ENCODE measurements around the gene SOX4.
"Not testable (repeated sequence)": the region's sequence is repeated elsewhere in the genome, so short reads cannot be mapped to it uniquely, and the experiment has no call there.

SOX4 gene

DNA sequence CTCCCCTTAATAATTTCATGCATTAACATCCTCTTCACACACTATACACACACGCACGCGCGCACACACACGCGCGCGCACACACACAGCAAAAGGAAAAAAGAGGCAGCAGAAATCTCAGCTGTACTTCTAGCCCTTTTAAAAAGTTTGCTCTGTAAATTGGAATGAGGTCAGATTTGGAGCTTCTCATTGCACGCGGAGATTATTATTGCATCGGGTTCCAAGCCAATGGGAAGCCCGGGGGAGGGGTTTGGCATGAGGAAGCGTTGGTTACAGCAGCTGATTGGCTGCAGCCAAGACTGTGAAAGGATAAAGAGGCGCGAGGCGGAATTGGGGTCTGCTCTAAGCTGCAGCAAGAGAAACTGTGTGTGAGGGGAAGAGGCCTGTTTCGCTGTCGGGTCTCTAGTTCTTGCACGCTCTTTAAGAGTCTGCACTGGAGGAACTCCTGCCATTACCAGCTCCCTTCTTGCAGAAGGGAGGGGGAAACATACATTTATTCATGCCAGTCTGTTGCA lies at the start of gene SOX4:
Gene SOX4 (plus strand): TSS at position 340 of the 515 bp plus-strand sequence. CDS start 784 bp downstream, outside the sequence.
- peak; percentile 98 for DNase-seq

DNA sequence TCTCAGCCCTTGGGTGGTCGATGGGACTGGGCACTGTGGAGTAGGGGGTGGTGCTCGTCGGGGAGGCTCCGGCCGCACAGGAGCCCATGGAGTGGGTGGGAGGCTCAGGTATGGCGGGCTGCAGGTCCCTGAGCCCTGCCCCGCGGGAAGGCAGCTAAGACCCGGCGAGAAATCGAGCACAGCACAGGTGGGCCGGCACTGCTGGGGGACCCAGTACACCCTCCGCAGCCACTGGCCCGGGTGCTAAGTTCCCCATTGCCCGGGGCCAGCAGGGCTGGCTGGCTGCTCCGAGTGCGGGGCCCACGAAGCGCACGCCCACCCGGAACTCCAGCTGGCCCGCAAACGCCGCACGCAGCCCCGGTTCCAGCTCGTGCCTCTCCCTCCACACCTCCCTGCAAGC lies 41.3 kb upstream of the SOX4 start:
- not testable (repeated sequence) for DNase-seq

DNA sequence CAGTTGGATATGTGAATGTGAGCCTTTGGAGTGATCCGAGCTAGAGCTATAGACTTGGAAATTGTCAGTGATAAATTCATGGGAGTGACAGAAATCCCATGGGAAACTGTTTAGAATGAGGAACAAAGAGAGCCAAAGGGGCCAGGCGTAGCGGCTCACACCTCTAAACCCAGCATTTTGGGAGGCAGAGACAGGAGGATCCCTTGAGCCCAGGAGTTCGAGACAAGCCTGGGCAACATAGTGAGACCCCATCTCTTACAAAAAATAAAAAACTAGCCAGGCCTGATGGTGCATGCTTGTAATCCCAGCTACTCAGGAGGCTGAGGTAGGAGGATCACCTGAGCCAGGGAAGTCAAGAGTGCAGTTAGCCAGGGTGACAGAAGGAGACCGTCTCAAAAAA lies 39.3 kb upstream of the SOX4 start:
- DNase-seq: no peak

DNA sequence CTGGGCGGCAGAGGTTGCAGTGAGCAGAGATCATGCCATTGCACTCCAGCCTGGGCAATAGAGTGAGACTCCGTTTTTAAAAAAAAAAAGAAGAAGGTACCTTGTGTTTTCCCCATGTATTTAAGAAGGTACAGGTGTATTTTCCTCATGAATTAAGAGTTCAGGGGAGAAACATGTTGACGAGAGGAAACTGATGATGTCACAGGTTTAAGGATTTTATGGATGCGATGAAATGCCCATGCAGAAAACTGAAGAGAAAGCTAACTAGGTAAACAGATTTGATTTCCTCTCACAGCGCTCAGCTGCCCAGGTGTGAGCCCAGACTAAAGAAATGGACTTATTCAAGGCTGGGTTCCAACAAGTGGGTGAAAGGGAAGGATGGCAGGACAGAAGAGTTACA lies 38.4 kb upstream of the SOX4 start:
- no peak for DNase-seq

DNA sequence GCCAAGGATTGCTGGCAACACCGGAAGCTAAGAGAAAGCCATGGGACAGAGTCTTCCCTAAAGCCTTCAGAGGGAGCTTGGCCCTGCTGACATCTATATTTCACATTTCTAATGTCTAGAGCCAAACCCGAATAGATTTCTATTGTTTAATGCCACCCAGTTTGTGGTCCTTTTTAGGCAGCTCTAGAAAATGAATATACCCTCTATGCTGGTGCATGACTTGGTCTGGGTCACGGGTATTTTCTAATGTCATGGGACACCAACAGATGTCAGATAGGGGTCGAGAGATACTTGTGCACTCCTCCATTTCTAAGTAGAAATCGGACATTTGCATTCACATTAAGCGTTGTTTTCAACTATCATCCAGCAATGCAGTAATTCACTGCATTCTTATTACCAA lies 37.0 kb upstream of the SOX4 start:
- no peak for DNase-seq

DNA sequence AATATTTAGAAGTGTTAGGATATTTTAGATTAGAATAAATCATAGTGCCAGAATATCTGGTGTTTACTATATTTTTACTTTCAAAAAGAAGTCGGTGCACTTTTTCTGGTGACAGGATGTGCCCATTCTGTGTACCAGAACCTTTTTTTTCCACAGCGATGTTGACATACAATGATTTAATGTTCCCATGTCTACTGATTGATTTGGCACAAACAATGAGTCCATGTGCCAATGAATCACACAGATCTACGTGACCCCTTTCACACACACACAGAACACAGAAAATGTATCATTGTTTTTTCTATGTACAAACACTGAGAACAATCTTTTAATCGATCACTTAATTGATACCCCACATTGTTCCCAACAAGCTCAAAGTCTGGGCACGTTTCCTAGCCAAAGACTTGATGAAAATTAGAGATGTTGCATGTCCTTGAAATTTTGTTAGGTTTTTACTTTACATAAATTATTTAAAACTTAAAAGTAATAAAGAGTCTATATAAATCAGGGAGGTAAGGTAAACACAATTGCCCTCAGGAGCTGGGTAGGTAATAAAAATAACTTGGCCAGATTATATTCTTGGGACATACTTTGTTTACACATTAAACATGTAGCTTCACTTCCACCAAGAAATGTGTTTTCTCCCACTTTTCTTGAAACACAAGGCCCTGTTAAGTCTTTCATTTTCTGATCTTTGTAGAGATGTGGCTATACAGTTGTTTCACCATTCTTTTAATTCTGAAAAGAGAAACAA lies 36.4 kb upstream of the SOX4 start:
- no peak for DNase-seq

DNA sequence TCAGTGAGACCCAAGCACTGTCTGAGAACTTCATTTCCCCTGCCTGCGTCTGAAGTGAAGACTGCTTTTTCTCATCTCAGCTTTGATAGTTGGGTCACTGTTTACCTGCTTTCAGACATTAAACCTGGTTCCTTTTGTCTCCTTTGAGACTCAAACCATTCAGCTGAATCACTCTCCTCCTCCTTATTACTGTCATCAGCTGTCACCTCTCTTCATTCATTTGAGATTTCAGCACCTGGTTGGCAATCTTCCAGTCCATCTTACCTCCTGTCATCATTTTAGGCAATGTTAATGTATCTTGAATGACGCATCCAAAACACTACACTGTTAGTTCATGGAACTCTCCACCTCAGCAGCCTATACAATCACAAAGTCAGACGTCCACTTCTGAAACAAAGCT lies 34.3 kb upstream of the SOX4 start:
- DNase-seq: peak; percentile 68

DNA sequence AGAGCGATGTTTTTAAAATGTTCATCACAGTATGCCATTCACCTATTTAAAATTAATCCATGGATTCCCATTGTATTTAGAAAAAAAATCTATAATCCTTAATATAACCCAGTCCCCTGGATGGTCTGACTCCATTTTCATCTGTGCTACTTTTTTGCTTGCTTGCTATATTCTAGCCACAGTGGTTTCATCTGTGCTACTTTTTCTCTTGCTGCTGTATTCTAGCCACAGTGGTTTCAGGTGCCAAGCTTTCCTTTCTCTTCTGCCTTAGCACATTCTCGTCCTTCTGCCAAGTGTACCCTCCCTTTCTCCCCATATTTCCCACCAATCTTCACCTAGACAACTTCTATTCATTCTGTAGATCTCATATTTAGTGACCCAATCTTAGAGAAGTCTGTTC lies 33.3 kb upstream of the SOX4 start:
- DNase-seq: no peak

DNA sequence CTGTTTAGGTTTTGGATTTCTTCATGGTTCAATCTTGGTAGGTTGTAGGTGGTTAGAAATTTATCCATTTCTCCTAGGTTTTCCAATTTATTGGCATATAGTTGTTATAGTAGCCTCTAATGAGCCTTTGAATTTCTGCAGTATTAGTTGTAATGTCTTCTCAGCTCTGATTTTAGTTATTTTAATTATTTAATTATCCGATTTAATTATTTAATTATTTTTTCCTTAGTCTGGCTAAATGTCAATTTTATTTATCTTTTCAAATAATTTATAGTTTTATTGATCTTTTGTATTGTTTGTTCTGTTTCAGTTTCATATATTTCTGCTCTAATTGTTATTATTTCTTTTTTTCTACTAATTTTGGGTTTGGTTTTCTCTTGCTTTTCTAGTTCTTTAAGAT lies 28.1 kb upstream of the SOX4 start:
- no peak for DNase-seq

DNA sequence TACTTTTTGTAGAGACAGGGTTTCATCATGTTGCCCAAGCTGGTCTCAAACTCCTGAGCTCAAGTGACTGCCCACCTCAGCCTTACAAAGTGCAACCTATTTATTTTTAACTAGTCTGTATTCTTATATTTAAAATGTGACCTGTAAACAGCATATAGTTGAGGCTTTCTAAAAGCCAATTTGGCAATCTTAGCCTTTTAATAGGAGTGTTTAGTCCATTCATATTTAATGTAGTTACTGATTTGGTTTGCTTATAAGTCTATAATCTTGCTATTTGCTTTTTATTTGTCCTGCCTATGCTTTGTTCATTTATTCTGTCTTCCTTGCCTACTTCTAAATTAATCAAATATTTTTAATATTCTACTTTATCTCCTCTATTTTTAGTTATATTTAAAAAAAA lies 15.0 kb upstream of the SOX4 start:
- DNase-seq: no peak

DNA sequence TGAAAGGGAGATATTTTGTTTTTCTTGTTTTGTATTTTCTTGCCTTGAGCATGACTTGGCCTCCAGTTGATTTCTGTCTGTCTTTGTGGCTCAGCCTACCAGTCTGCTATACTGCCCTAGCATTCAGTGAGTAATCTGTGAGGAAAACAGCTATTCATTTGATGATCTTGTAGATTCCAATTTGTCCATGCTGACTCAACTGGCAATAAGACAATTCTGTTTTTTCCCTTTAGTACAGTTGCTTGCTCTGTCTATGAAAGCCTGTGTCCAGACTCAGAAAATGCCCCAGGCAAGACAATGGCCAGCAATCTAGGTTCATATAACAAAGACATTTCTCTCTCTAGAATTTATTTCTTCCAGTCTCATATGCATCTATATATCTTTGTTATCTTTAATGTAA lies 10.9 kb upstream of the SOX4 start:
- no peak for DNase-seq

DNA sequence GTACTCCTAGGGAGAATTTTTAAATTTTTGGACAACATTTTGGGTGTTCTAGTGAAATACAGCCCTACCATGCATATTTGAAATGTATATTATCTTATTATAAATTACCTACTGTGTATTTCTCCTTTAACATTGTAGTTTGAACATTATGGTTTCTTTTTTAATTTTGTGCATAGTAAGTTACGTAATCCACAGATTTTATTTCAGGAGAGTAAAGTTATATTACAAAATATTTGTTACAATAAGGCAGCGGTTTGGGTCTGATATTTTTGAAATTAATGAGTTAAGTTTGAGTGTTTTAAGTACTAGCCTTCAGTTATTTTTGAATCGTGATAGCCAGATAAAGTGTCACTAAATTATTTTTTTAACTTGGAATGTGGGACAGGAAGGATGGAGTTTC lies 7.3 kb upstream of the SOX4 start:
- no peak for DNase-seq

DNA sequence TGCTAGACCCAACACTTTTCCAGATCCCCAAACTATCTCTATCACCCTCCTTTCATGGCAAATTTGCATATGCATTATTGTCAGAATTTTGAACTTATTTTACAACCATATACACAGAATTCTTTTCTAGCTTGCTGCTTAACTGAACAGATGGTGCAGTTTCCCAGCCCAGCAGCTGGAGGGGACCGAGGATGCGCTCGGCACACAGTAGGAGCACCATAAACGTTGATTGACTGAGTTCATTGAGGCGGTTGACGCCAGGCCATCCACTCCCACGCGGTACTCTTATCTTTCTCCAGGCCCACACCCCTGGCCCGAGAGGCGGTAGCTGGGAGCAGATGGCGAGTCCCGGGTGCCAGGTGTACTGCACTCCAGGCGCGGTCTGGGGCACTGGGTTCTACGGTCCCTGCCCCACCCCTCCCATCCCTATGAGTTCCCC lies 6.8 kb upstream of the SOX4 start:
- no peak for DNase-seq

DNA sequence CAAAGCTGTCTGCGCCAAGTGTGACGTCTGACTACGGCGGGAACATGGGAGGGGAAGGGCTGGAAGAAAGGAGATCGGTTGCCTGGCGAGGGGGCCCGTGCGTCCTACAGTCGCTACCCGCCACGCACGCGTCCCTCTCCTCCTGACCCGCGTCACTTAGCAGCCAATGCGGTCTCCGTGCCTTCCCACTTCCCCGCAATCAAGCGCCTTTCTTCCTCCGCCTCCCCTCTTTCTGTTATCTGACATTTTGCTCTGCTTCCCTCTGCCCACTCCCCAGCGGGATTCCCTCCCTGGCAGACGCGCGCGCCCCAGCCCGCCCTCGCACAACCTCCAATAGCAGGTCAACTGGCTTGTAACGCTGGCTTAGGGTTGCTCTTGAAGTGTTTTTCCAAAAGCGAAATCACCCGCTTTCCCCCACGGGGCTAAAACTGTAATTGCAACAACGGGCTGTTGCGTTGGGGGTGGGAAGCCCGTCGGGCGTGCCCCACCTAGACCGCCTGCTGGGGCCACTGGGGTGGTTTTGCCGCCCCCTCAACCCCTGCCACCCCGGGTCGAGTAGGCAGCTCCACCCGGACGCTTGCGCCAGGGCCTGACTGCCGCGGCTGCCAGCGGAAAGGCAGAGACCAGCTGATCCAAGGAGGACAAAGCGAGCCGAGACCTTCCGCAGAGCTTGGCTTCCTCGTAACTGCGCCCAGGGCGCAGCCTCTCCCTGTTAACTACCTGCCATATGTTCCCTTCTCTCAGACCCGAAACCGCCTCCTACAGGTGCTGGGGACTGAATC lies 6.2 kb upstream of the SOX4 start:
- DNase-seq: peak; percentile 74

DNA sequence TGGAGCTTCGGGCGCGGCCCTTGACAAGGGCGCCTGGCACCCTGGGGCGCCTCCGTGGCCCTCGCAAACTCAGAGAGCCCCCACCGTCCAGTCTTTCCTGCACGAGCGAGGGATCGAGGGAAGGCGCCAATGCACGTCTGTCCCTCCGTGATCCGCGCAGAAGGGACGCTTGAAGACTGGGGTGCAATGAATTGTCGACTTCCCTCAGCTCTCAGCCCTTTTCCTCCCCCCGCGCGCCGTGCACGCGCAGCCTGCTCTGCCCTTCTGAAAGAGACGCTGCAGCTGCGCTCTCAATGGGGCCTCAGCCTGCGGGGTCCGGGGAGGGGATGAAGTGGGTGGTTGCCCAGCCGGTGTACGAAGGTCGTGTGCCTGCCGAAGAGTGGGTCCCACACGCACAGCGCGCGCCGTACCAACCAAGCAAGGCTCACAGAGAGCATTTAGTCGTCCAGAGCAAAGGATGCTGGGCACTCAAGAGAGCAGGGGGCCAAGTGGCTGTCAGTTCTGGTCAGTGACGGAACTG lies 5.5 kb upstream of the SOX4 start:
- peak; percentile 74 for DNase-seq

DNA sequence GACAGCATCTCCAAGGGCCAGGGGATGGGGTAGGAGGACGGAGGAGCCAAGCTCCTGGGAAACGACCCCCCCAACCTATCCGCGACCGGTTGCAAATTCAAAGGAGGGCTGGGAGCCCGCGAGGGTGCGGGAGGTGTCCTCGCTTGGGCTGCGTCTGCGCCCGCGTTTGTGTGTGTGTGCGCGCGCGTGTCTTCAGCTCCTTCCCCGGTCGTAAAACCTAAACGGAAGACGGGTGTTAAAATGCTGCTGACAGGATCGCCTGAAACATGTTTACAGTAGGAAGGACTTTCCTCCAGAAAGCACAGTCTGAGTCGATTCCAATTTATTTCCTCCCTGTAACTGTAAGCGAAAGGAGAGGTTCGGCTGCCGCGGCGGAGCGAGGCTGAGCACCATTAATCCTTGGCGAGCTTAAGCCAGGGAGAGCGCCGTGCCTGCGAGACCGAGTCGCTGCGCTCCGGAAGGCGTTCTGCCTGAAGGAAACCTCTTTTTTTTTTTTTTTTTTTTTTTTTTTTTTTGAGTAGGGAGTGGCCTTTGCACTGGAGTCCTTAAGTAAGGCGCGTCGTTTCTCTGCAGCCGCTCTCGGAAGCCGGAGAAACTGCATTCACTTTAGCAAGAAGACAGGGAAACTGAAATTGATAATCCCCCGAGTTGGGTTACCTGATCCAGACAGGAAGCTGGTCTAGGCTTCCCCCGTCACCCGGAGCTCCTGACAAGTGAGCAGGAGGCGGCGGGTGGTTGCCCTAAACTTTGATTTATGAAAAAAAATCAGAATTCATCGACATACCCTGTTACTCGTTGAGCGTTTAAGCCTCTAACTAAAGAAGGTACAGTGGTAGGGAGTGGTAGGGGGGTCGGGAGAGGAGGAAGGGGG lies 4.8 kb upstream of the SOX4 start:
- DNase-seq: peak; percentile 68

DNA sequence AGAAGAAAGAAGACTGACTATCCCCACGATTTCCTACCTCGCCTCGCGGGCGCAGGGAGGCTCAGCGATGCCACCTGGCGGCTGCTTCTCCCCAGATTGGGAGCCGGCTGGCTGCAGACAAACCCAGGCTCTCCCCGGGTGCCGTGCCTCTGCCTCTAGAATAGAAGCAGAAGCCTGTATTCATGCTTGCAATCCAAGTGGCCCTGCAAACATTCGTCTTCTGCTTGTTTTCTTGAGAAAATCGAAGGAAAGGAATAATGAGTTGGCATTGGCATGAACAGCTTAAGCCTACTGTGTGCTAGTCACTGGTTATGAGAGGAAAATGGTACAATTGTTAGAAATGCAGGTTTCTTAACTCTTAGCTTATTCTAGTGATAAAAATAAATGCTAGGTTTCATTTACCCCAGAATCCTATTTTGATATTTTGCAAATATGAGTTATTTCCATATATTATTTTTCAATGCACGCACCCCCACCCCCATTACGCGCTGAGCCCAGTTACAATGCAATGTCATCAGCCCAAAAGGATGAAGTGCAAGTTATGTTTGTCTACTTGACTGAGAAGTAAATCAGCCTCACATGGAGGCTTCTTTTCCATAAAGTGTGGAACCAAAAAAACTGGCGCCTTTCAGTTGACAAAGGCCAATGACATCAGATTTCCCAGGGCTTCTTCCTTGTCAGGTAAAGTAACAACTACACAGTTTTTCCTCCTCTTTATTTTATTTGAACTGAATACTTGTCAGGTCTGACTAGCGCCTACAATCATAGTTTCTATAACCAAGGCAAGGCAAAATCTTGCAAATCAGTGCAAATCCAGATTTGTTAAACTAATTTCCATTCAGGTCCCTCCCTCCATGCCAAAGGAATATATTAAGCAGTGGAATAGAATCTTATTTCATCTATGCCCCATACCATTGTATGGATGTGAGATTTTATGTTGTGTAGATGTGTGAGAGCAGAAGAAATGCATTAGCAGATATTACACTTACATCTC lies 3.9 kb upstream of the SOX4 start:
- peak; percentile 81 for DNase-seq

DNA sequence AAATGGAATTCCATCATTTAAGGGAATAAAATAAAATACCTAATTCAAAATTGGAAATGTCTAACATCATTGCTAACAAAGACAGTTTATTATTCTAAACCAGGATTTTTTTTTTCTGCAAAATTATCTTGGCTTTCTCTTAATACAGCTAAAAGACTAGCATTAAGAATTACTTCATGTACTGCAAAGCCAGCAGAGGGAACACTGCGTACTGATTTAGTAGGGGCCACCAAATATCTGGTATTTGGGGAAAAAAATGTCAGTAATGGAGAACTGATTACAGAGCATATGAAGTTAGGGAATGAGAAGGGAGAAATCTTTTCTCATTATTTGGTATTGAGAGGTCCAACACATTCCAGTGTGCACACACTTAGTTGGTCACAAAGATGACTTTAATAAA lies 3.2 kb upstream of the SOX4 start:
- no peak for DNase-seq

DNA sequence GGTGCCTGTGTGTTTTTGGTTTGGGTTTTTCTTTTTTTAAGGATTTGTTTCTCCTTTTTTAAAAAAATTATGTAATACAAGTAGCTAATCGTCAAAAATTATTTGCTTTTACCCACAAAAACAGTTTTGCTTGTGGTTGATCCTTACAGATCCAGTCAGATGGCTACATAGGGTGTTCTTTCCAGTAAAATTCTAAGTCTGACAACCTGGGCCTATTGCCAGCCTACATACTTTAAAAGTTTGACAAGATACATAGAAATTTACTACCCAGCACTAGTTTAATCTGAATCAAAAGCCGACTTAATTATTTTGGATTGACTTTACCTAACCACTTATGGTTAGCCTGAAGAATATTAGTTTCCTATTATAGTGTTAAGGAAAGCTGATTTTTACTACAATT lies 2.1 kb upstream of the SOX4 start:
- DNase-seq: no peak

DNA sequence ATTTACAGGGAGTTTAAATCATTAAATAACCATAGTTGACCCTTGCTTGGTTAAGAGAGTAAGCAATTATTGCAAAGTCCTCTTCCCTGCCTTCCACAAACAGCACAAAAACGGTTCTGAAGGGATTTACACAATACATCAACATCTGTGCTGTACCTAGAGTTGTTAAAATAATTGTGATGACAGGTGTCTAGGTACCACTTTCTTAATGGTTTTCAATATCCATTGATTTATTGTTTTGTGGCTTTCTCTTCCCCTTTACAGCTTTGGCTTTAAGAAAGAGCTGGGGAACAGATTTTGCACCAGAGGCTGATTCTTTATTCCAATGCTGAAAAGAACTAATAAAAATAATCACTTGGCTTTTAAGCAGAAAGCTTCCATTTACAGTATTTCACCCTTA lies 598 bp upstream of the SOX4 start:
- peak; percentile 39 for DNase-seq

DNA sequence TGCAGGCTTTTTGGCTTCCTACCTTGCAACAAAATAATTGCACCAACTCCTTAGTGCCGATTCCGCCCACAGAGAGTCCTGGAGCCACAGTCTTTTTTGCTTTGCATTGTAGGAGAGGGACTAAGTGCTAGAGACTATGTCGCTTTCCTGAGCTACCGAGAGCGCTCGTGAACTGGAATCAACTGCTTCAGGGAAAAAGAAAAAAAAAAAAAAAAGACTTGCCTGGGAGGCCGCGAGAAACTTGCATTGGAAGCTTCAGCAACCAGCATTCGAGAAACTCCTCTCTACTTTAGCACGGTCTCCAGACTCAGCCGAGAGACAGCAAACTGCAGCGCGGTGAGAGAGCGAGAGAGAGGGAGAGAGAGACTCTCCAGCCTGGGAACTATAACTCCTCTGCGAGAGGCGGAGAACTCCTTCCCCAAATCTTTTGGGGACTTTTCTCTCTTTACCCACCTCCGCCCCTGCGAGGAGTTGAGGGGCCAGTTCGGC lies 420 bp downstream of the SOX4 start:
- no peak for DNase-seq
